Small intestine (tissue), 7 donors: ENCODE data around the gene ERCC4. TPM values are rescaled to one million over a fixed set of nuclear protein-coding genes. Genes with fewer than 3 reads are reported as not detected.

Experiments
- DNase-seq, 2 donors: peaks; one replicate each; pipeline versions ENCODE4 v3.0.0 to v3.0.0-alpha.2; 2013
- FAIRE-seq: peaks from 2 replicates; lab custom pipeline; 2012; peaks lifted over from hg19 to GRCh38; lab: Jason Lieb, UNC
- H3K27ac ChIP-seq, 3 donors: one replicate each; pipeline ENCODE4 v1.5.1; 2013; ENCODE audit warnings: low read length in 2 of 3, mild to moderate bottlenecking in 2 of 3, control low read depth in 1 of 3, inconsistent platforms in 1 of 3, low read depth in 1 of 3, moderate library complexity in 1 of 3
- H3K27me3 ChIP-seq, 3 donors: one replicate each; pipeline ENCODE4 v1.6.1; 2013; ENCODE audit warnings: low read length in 3 of 3, inconsistent platforms in 1 of 3; ENCODE audit not compliant: control insufficient read depth in 3 of 3, insufficient read depth in 3 of 3
- H3K36me3 ChIP-seq, 3 donors: one replicate each; pipeline ENCODE4 v1.6.1; 2013; ENCODE audit warnings: low read length in 3 of 3, inconsistent platforms in 1 of 3, low read depth in 1 of 3, mild to moderate bottlenecking in 1 of 3, moderate library complexity in 1 of 3; ENCODE audit not compliant: control insufficient read depth in 3 of 3, insufficient read depth in 2 of 3
- H3K4me1 ChIP-seq, 3 donors: one replicate each; pipeline ENCODE4 v1.6.1; 2013; ENCODE audit warnings: low read length in 2 of 3, inconsistent platforms in 1 of 3, low read depth in 1 of 3, mild to moderate bottlenecking in 1 of 3, moderate library complexity in 1 of 3; ENCODE audit not compliant: control insufficient read depth in 3 of 3, insufficient read depth in 2 of 3
- H3K4me3 ChIP-seq, 3 donors: one replicate each; pipeline ENCODE4 v1.5.1; 2013; ENCODE audit warnings: low read length in 3 of 3, control low read depth in 1 of 3, inconsistent platforms in 1 of 3, low read depth in 1 of 3, mild to moderate bottlenecking in 1 of 3, moderate library complexity in 1 of 3
- H3K9me3 ChIP-seq, 2 donors: one replicate each; pipeline ENCODE4 v1.6.1; 2013; ENCODE audit warnings: low read depth in 1 of 2, low read length in 1 of 2; ENCODE audit not compliant: control insufficient read depth in 2 of 2, insufficient read depth in 1 of 2
- WGBS, 3 donors: extraction: QIAGEN DNeasy Blood & Tissue Kit; methylation state at CpG; one replicate each; pipeline ENCODE4 v1.1.7; 2013; 5-methylcytosine and 5-hydroxymethylcytosine counted together
- polyA plus RNA-seq, 4 donors: library from polyadenylated mRNA; stranded (reverse) in 3 of 4; unstranded in 1 of 4; fragments of 200-250 nt in 3 of 4; fragments of 120-200 nt in 1 of 4; gene quantifications; one replicate each; pipeline versions ENCODE4 v1.2.1 to v1.2.3, GENCODE V29; 2013
- donor health status: healthy with polysubstance abuse.
- donor health status: control.
- donor health status: control.
- donor health status: Bipolar disorder and iron deficiency.
- donor health status: healthy.

Gene ERCC4
- polyA plus RNA-seq, 4 donors, result 0.67 to 4.9 (median 1.4) TPM

DNA sequence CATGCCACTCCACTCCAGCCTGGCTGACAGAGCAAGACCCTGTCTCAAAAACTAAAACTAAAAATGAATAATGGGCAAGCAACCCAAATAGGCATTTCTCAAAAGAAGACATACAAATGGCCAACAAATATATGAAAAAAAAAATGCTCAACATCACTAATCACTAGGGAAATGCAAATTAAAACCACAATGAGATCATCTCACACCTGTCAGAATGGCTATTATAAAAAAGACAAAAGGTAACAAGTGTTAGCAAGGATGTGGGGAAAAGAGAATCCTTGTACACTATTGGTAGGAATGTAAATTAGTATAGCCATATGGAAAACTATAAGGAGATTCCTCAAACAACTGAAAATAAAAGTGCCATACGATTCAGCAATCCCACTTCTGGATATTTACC, 7.1 kb upstream of the ERCC4 start:
- H3K27ac ChIP-seq, result no peak overlapping the region
- H3K4me1 ChIP-seq, result no peaks in the 10 kb centered on the region
- H3K9me3 ChIP-seq, result peaks cover 0 to 4% of the 10 kb centered on the region in 2 donors
- 54 to 79% (median 64%) methylated on average over 1 of the region's 1 CpG for WGBS, 3 donors
- DNase-seq (no peak), FAIRE-seq (no peak)
- H3K27me3 ChIP-seq, result peaks cover 0 to 4% (median 0%) of the 10 kb centered on the region in 3 donors
- no peak overlapping the region for H3K4me3 ChIP-seq
- no peaks in the 10 kb centered on the region for H3K36me3 ChIP-seq

DNA sequence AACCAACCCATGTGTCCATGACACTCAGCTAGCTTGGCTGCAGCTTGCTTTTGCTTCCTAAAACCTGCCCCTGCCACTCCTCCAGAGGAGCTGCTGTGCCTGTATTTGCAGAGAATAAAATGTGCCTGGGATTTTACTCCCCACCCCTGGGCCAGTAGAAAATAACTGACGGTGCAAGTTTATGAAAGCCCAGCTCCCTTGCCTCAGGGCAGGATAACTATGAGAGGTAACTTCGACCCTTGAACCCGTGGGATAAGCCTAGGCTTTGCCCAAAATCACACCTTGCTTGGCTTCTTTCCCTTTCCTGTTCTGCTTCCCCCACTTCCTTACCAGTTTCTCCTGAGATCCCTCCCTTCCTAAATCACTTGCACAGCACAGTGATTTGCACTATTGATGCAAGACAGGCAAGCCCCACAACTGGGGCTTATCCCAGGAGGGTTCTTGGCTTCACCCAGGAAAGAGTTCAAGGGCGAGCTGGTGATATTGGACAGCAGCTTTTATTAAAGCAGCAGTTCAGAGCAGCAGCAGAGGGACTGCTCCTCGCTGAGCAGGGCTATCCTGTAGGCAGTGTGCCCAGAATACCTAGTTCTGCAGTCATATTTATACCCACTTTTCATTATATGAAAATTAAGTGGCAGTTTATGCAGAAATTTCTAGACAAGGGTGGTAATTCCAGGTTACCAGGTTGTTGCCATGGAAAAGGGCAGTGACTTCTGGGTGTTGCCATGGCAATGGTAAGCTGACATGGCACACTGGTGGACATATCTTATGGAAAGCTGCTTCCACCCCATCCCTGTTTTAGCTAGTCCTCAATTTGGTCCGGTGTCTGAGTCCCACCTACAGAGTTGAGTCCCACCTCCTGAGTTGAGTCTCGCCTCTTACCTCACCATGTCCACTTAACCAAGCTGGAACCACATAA, 6.3 kb upstream of the ERCC4 start:
- Histone ChIP-seq H3K4me1 (no peaks in the 10 kb centered on the region), H3K27ac (no peak overlapping the region), H3K36me3 (no peaks in the 10 kb centered on the region), H3K9me3 (peaks cover 0 to 4% of the 10 kb centered on the region in 2 donors), H3K4me3 (no peak overlapping the region), H3K27me3 (no peaks in the 10 kb centered on the region)
- FAIRE-seq (no peak), DNase-seq (no peak)
- 45 to 78% (median 58%) methylated on average over 7 of the region's 7 CpGs for WGBS, 3 donors

DNA sequence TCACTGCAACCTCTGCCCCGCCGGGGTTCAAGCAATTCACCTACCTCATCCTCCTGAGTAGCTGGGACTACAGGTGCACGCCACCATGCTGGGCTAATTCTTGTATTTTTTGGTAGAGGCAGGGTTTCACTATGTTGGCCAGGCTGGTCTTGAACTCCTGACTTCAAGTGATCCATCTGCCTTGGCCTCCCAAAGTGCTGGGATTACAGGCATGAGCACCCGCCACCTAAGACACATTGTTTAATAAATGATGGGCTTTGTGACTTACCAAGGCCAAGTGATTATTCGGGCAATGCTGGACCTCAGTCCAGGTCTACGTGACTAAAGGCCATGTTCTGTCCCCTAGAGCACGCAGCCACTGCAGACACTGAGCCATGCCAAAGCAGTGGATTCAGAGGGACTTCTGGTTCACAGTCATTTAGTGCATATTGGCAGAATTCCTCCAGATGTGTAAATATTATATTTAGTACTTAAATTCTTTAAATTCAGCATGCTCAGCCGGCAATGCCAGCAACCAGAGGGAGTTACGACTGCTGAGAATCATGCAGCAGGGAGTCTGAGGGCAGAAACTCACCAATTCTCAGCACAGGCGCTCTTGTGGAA, 4.8 kb upstream of the ERCC4 start:
- H3K27ac ChIP-seq, result no peak overlapping the region
- DNase-seq (no peak), FAIRE-seq (no peak)
- H3K9me3 ChIP-seq, result peaks cover 0 to 4% of the 10 kb centered on the region in 2 donors
- H3K4me3 ChIP-seq, result no peak overlapping the region
- H3K4me1 ChIP-seq, result no peaks in the 10 kb centered on the region
- no peaks in the 10 kb centered on the region for H3K27me3 ChIP-seq
- 78 to 87% (median 81%) methylated on average over 10 of the region's 10 CpGs for WGBS, 3 donors
- no peaks in the 10 kb centered on the region for H3K36me3 ChIP-seq

- H3K9me3 ChIP-seq, result no peaks in the 10 kb centered on the region
- H3K36me3 ChIP-seq, result peaks cover 0 to 6% (median 0%) of the 10 kb centered on the region in 3 donors
- peak in 1 of 2 donors; percentile 44 for DNase-seq
- H3K27me3 ChIP-seq, result no peaks in the 10 kb centered on the region
- H3K4me1 ChIP-seq, result peaks cover 2 to 7% (median 6%) of the 10 kb centered on the region in 3 donors
- 0 to 2% (median 0%) methylated on average over 3 of the region's 3 CpGs for WGBS, 3 donors
- peak overlapping the region in 1 of 3 donors; percentile 13 for H3K27ac ChIP-seq
- peak overlapping the region in 1 of 3 donors; percentile 11 for H3K4me3 ChIP-seq
- FAIRE-seq, result no peak
Measured at GRCh38 chr16:13919330-13919682, 648 bp upstream of the ERCC4 start.

- peaks cover 2 to 7% (median 6%) of the 10 kb centered on the region in 3 donors for H3K4me1 ChIP-seq
- no peaks in the 10 kb centered on the region for H3K27me3 ChIP-seq
- H3K27ac ChIP-seq, result peak overlapping the region in 1 of 3 donors; percentile 91
- peak overlapping the region; percentile 70 to 95 (median 81) for H3K4me3 ChIP-seq
- 0 to 2% (median 1%) methylated on average over 10 of the region's 10 CpGs for WGBS, 3 donors
- H3K9me3 ChIP-seq, result no peaks in the 10 kb centered on the region
- H3K36me3 ChIP-seq, result peaks cover 0 to 6% (median 0%) of the 10 kb centered on the region in 3 donors
- DNase-seq (no peak), FAIRE-seq (no peak)
Measured at GRCh38 chr16:13920510-13920818, 510 bp downstream of the ERCC4 start.

- H3K27ac ChIP-seq, result peak overlapping the region in 1 of 3 donors; percentile 14
- H3K4me1 ChIP-seq, result peaks cover 2 to 7% (median 6%) of the 10 kb centered on the region in 3 donors
- H3K36me3 ChIP-seq, result peaks cover 0 to 8% (median 0%) of the 10 kb centered on the region in 3 donors
- WGBS, 3 donors, result 82 to 93% (median 83%) methylated on average over 2 of the region's 2 CpGs
- FAIRE-seq (no peak), DNase-seq (no peak)
- no peaks in the 10 kb centered on the region for H3K9me3 ChIP-seq
- H3K27me3 ChIP-seq, result no peaks in the 10 kb centered on the region
- H3K4me3 ChIP-seq, result no peak overlapping the region
Measured at GRCh38 chr16:13921328-13921727, 1.4 kb downstream of the ERCC4 start.

DNA sequence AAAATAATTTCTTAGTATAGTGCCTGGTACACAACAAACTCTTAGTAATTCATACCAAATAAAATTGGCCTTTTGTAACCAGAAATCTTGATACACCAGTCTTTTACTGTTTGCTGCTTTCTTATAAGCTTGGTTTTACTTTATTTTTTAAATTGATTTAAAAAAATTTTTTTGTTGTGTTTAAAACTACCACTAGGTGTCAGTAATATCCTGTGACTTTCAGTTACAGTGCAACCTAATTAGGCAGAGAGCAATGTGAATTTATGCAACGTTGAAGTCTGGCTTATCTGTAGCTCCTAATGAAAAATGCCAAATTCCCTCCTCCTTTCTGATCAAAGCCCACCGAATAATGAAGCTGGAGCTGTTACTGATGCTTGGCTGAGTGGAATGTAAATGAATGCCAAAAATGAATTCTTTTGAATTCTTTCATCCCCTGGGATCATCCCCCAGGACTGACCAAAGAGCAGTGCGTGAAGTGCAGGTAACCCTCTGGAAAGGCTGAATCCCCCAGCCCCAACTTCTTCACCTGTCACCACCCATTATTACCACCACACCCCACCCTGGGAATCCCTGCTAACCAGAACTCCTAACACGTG, 3.8 kb downstream of the ERCC4 start:
- Histone ChIP-seq H3K27ac (no peak overlapping the region), H3K4me1 (peaks cover 2 to 7% (median 6%) of the 10 kb centered on the region in 3 donors), H3K4me3 (no peak overlapping the region), H3K27me3 (no peaks in the 10 kb centered on the region), H3K9me3 (no peaks in the 10 kb centered on the region), H3K36me3 (peaks cover 0 to 8% (median 1%) of the 10 kb centered on the region in 3 donors)
- DNase-seq (peak; percentile 43 to 55), FAIRE-seq (no peak)
- 44 to 48% (median 46%) methylated on average over 4 of the region's 4 CpGs for WGBS, 3 donors

GRCh38 chr16:13926464-13926863, 6.5 kb downstream of the ERCC4 start:
- WGBS, 3 donors, result 87 to 90% (median 89%) methylated on average over 4 of the region's 4 CpGs
- peaks cover 0 to 10% (median 1%) of the 10 kb centered on the region in 3 donors for H3K36me3 ChIP-seq

More at GRCh38 chr16:13926464-13926863, 6.5 kb downstream of the ERCC4 start:
- DNase-seq (no peak), FAIRE-seq (no peak)
- H3K9me3 ChIP-seq, result no peaks in the 10 kb centered on the region
- no peaks in the 10 kb centered on the region for H3K4me1 ChIP-seq
- no peak overlapping the region for H3K27ac ChIP-seq
- H3K27me3 ChIP-seq, result no peaks in the 10 kb centered on the region
- H3K4me3 ChIP-seq, result no peak overlapping the region
